Fibroblast of villous mesenchyme (primary cell): ENCODE results near the gene TYRP1. TPM values are rescaled to one million over a fixed set of nuclear protein-coding genes. Genes with fewer than 3 reads are reported as not detected.

Experiments used
- DNase-seq: peaks from one replicate; pipeline ENCODE4 v3.0.0-alpha.2; 2010; ENCODE audit warnings: low read depth
- H3K4me3 ChIP-seq: 2 replicates; pipeline ENCODE4 v1.5.1; 2011; ENCODE audit warnings: low read depth, mild to moderate bottlenecking, low read length
- total RNA-seq: library from RNA; depleted of rRNA; stranded (reverse); fragments of >200 nt; gene quantifications from 2 replicates; pipeline ENCODE4 v1.2.3, GENCODE V29; 2012
- TF ChIP-seq, protein P1 (sequence below): IDR thresholded peaks from 2 replicates; pipeline ENCODE4 v1.5.1; 2012; ENCODE audit warnings: low read depth, mild to moderate bottlenecking, low read length; ENCODE audit not compliant: insufficient read depth

Gene TYRP1, protein sequence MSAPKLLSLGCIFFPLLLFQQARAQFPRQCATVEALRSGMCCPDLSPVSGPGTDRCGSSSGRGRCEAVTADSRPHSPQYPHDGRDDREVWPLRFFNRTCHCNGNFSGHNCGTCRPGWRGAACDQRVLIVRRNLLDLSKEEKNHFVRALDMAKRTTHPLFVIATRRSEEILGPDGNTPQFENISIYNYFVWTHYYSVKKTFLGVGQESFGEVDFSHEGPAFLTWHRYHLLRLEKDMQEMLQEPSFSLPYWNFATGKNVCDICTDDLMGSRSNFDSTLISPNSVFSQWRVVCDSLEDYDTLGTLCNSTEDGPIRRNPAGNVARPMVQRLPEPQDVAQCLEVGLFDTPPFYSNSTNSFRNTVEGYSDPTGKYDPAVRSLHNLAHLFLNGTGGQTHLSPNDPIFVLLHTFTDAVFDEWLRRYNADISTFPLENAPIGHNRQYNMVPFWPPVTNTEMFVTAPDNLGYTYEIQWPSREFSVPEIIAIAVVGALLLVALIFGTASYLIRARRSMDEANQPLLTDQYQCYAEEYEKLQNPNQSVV
- 0.43 and 2.9 TPM in 2 replicates for total RNA-seq

DNA sequence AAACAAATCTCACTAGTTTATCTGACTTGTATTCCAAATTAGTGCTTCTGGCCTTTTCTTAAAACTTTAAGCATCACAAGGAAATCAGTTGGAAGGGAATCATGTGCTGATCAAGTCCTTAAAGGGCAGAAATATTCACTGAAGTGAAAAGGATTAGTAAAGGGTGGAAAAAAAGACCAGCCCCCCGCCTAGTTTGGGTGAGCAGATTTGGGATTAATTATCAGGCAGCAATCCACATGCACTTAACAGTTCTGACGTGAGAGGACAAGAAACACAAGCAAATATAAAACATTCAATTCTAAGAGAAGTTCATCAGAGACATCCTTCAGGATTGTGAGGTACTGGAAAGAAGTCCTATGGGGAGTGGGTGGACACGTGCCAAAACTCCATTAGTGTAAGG lies at the start of gene TYRP1:
TYRP1 (plus strand) TSS at position 245 of the 400 bp plus-strand sequence. CDS start 612 bp downstream, outside the sequence.
- no peak for DNase-seq
- TF ChIP-seq, protein P1, sequence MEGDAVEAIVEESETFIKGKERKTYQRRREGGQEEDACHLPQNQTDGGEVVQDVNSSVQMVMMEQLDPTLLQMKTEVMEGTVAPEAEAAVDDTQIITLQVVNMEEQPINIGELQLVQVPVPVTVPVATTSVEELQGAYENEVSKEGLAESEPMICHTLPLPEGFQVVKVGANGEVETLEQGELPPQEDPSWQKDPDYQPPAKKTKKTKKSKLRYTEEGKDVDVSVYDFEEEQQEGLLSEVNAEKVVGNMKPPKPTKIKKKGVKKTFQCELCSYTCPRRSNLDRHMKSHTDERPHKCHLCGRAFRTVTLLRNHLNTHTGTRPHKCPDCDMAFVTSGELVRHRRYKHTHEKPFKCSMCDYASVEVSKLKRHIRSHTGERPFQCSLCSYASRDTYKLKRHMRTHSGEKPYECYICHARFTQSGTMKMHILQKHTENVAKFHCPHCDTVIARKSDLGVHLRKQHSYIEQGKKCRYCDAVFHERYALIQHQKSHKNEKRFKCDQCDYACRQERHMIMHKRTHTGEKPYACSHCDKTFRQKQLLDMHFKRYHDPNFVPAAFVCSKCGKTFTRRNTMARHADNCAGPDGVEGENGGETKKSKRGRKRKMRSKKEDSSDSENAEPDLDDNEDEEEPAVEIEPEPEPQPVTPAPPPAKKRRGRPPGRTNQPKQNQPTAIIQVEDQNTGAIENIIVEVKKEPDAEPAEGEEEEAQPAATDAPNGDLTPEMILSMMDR = no peak
- H3K4me3 ChIP-seq = no peak within 1 kb of the TSS

DNA sequence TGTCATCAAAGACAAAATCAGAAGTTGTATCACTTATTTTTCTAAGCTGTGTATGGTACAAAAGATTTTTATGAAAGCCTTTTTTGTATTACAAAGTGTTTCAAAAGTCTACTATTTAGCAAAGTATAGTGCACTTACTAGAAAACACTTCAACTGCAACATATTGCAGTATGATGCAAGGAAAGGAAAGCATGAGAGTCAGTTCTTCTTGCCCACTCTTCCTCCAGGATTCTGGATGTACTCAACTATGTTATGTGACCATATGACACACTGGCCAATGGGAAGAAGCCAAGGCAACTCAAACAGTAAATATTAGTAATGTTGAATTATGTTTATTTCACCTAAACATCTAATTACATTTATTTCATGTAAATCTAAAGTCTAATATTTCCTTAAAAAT lies 49.5 kb upstream of the TYRP1 start:
- TF ChIP-seq, protein P1 = no peak
- H3K4me3 ChIP-seq = no peak overlapping the region
- DNase-seq = peak; percentile 23

DNA sequence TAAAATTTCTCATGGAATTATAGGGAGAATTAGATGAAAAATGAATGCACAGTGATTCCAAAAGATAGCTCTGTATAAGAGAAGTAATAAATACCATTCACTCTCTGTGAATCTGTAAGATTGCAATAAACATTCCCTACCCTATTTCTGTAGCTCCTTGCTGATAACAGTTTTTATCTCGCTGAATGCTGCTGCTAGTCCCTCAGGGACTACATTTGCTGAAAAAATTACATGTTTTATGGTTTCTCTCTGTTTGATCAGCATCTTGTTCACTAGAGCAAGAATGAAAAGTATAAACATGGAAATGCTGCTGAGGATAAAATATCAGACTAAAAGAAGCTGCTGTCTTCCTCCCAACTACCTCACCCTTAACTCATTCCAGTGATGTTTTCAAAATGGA lies 44.3 kb upstream of the TYRP1 start:
- no peak for DNase-seq
- TF ChIP-seq, protein P1 = no peak
- no peak overlapping the region for H3K4me3 ChIP-seq

DNA sequence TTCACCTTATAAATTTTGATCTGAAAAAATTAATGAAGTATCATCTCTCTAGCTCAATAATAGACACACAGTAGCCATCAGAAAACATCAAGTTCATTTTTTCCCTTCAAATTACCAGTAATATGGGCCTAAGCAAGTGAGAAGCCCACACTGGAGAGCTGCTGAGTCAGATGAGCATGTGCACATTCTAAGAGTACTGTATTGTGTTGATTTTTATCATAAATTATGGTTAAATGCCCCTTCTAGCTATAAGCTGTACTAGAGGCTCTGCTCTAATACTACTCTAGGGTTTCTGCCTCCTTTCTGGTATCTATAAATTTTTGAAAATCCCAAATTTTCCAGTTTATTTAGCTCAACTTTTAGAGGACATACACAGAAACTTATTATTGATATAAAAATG lies 42.1 kb upstream of the TYRP1 start:
- TF ChIP-seq, protein P1 = no peak
- no peak overlapping the region for H3K4me3 ChIP-seq
- no peak for DNase-seq

DNA sequence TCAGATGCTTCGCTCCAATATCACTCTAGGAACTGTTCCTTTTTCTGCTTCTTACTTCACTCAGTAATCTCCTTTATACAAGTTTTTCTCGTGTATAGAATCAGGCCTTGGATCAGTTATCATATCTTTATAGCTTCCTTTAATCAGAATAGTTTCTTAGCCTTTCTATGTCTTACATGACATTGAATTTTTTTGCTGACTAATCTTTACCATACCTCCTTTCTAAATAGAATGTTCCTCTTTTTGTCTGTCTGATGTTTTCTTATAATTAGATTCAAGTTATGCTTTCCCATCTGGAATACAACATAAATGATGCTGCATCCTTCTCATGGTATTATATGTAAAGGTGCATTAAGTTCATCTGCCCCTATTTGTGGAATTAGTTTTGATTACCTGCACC lies 40.2 kb upstream of the TYRP1 start:
- H3K4me3 ChIP-seq = no peak overlapping the region
- TF ChIP-seq, protein P1 = no peak
- no peak for DNase-seq

DNA sequence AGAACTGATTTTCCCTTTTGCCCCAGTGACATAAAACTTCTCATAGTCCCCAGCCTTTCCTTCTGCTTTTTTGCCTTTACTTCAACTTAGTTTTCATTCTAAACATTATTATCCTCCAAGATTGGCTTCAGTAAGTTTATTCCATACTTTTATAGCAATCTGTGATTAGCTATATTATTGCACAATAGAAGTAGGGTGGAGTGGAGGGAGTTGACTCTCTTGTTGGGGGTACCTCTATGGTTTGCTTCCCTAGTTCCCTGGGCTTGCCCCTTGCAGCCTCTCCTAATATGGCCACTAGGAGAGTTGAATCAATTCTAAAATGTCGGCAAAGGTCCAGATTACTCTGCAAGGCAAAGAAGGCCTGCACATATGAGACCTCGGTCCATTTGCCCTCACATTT lies 36.4 kb upstream of the TYRP1 start:
- TF ChIP-seq, protein P1 = no peak
- DNase-seq = no peak
- no peak overlapping the region for H3K4me3 ChIP-seq
